ENCODE data around the gene ELAC1. TPM values are rescaled to one million over a fixed set of nuclear protein-coding genes. Genes with fewer than 3 reads are reported as not detected.

The ELAC1 gene
- total and polyA plus RNA-seq, 2 of the 8 experiments (the other 6 are each of a cell fraction or from before 2014, with no cell fraction given): 2.3 to 3.4 TPM

DNA sequence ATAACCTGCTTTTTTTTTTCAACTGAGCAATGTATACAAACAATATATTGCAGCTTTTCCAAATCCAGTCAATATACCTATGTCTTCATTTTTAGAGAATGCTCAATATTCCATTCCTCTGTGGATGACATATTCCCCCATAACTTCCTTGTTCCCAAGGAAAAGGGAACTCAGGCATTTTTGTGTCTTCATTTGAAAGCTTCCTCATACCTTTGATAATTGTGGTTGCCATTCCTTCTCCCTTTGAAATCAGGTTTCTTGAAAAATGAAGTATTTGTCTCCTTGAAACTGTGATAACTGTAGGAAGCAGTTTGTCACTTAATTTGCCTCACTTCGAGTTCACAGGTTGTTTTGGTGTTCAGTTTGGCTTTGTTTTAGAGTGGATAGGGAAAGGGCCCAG is 13.5 kb downstream of the ELAC1 start:
- H3K4ac ChIP-seq (replicated peaks; ENCODE audit: insufficient read length, low read depth, low read length): no peak overlapping the region
- no peak overlapping the region for H2AK5ac ChIP-seq (ENCODE audit: low read depth, low read length)
- ChIA-PET CTCF (ENCODE audit: partially characterized antibody) (interaction anchor here (0.6 kb wide), 3 partner anchors 70 to 1549 kb away, joined by 3 read pairs; no protein-coding TSS in a partner anchor), POLR2A (ENCODE audit: partially characterized antibody) (no interaction called here)
- WGBS, 2 experiments (ENCODE audit: extremely low coverage in 1 of 2, insufficient coverage in 1 of 2, insufficient read length in 1 of 2, insufficient replicate concordance in 2 of 2, low coverage in 1 of 2, low lambda C conversion rate in 2 of 2, missing lambda C conversion rate in 1 of 2): 92% methylated on average over 1 of the region's 1 CpG; no CpG with 5 or more reads in 1 of the 2 experiments
- no peak overlapping the region for H2BK120ac ChIP-seq (replicated peaks; ENCODE audit: low read depth, low read length)
- H3K27ac ChIP-seq (ENCODE audit: low read depth, low read length): no peak overlapping the region
- H4K5ac ChIP-seq (ENCODE audit: insufficient read length, low read depth, low read length): no peak overlapping the region
- no peaks in the 10 kb centered on the region for H3K79me2 ChIP-seq (ENCODE audit: control insufficient read depth in 1 of 2, insufficient read depth in 2 of 2, low read length in 2 of 2)
- H3K14ac ChIP-seq (ENCODE audit: insufficient read length): no peak overlapping the region
- no peak overlapping the region for H3K9ac ChIP-seq (replicated peaks in 1 of 4; ENCODE audit: extremely low read depth in 1 of 4, low read depth in 3 of 4, low read length in 3 of 4)
- H2BK20ac ChIP-seq (ENCODE audit: low read length): no peak overlapping the region
- H2AFZ ChIP-seq (ENCODE audit: low read length): no peak overlapping the region
- no peaks in the 10 kb centered on the region for H3K79me1 ChIP-seq (ENCODE audit: low read depth, low read length)
- DNase-seq (ENCODE audit: low read depth in 1 of 2, low spot score in 2 of 2) (no peak), FAIRE-seq (no peak)
- TF ChIP-seq HDAC2 (IDR thresholded peaks at IDR 0.05; ENCODE audit: borderline replicate concordance in 1 of 2, low read depth in 2 of 2, low read length in 2 of 2) (no peak), SP2 (IDR thresholded peaks at IDR 0.05; ENCODE audit: low read length) (no peak), CREB1 (IDR thresholded peaks at IDR 0.05) (no peak), SP1 (IDR thresholded peaks at IDR 0.05; ENCODE audit: low read depth, low read length) (no peak), BCL11A (IDR thresholded peaks at IDR 0.05; ENCODE audit: low read depth in 2 of 2, low read length in 2 of 2) (no peak), SRF (IDR thresholded peaks at IDR 0.05; ENCODE audit: low read depth, low read length) (no peak), SAP30 (IDR thresholded peaks at IDR 0.05; ENCODE audit: insufficient read depth, insufficient replicate concordance, low read length) (no peak), FOSL1 (IDR thresholded peaks at IDR 0.05; ENCODE audit: insufficient read depth, low read depth, low read length) (no peak)
- TF ChIP-seq, protein P1, sequence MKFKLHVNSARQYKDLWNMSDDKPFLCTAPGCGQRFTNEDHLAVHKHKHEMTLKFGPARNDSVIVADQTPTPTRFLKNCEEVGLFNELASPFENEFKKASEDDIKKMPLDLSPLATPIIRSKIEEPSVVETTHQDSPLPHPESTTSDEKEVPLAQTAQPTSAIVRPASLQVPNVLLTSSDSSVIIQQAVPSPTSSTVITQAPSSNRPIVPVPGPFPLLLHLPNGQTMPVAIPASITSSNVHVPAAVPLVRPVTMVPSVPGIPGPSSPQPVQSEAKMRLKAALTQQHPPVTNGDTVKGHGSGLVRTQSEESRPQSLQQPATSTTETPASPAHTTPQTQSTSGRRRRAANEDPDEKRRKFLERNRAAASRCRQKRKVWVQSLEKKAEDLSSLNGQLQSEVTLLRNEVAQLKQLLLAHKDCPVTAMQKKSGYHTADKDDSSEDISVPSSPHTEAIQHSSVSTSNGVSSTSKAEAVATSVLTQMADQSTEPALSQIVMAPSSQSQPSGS (IDR thresholded peaks at IDR 0.05; ENCODE audit: low read length): no peak
- no peak overlapping the region for H2BK12ac ChIP-seq (ENCODE audit: low read depth, low read length)
- H3K27me3 ChIP-seq (replicated peaks in 1 of 4; ENCODE audit: control insufficient read depth in 3 of 4, extremely low read depth in 1 of 4, insufficient read depth in 3 of 4, low read length in 3 of 4): no peaks in the 10 kb centered on the region
- H3K4me3 ChIP-seq (ENCODE audit: extremely low read depth in 1 of 4, insufficient read depth in 2 of 4, low read depth in 3 of 4, low read length in 4 of 4): no peak overlapping the region
- peaks cover 16% of the 10 kb centered on the region in 2 experiments for H3K9me3 ChIP-seq (ENCODE audit: insufficient read depth in 2 of 2, low read depth in 1 of 2, low read length in 1 of 2)
- no peaks in the 10 kb centered on the region for H3K4me1 ChIP-seq (replicated peaks in 1 of 4; ENCODE audit: control insufficient read depth in 3 of 4, insufficient read depth in 4 of 4, low read length in 3 of 4)
- no peaks in the 10 kb centered on the region for H4K20me1 ChIP-seq (replicated peaks in 1 of 2; ENCODE audit: control insufficient read depth in 1 of 2, insufficient read depth in 2 of 2, low read length in 2 of 2)
- no peak overlapping the region for H3K4me2 ChIP-seq (ENCODE audit: insufficient read depth in 1 of 2, low read depth in 2 of 2, low read length in 2 of 2)
- H2BK5ac ChIP-seq (ENCODE audit: low read depth, low read length): no peak overlapping the region
- H3K18ac ChIP-seq (ENCODE audit: extremely low read depth, low read length): no peak overlapping the region
- H3K23ac ChIP-seq (ENCODE audit: insufficient read length): no peak overlapping the region
- H2BK15ac ChIP-seq (ENCODE audit: low read length): no peak overlapping the region
- no peak overlapping the region for H4K8ac ChIP-seq (ENCODE audit: extremely low read depth, insufficient read depth, low read length)
- H3K56ac ChIP-seq (replicated peaks; ENCODE audit: insufficient read length, low read depth, low read length): no peak overlapping the region
- H3K23me2 ChIP-seq (ENCODE audit: low read depth, low read length): no peaks in the 10 kb centered on the region
- no peak overlapping the region for H4K91ac ChIP-seq (replicated peaks; ENCODE audit: insufficient read length, low read length)
- H3K36me3 ChIP-seq (ENCODE audit: control insufficient read depth in 2 of 4, insufficient read depth in 4 of 4, low read length in 3 of 4): peaks cover 0 to 15% (median 4%) of the 10 kb centered on the region in 4 experiments; a peak in 3 of 8 replicates

All from H1 (cell line).